ENCODE results near the gene BTN2A1.
A peak's percentile ranks its signal among the peaks of the same experiment; 100 is the strongest.

The BTN2A1 gene

GRCh38 chr6:26473758-26474438, 16.1 kb downstream of the BTN2A1 start:
- peaks cover 18% of the 10 kb centered on the region for H3K9me3 Mint-ChIP-seq
- peaks cover 2% of the 10 kb centered on the region for H3K27me3 Mint-ChIP-seq (ENCODE audit: low read depth, poor library complexity)
- peak overlapping the region; percentile 74 for H3K27ac Mint-ChIP-seq
- H3K4me1 Mint-ChIP-seq: peaks cover 43% of the 10 kb centered on the region
- H3K4me3 Mint-ChIP-seq: peak overlapping the region; percentile 72
- peaks cover 46% of the 10 kb centered on the region for H3K36me3 Mint-ChIP-seq (ENCODE audit: low read depth)
- no peak for TF ChIP-seq CTCF (IDR thresholded peaks at IDR 0.05)
- peak; percentile 64 for DNase-seq

- no peak for TF ChIP-seq CTCF (IDR thresholded peaks at IDR 0.05)
- peaks cover 18% of the 10 kb centered on the region for H3K9me3 Mint-ChIP-seq
- H3K4me3 Mint-ChIP-seq: peak overlapping the region; percentile 72
- peak overlapping the region; percentile 74 for H3K27ac Mint-ChIP-seq
- H3K27me3 Mint-ChIP-seq (ENCODE audit: low read depth, poor library complexity): peaks cover 2% of the 10 kb centered on the region
- peaks cover 41% of the 10 kb centered on the region for H3K36me3 Mint-ChIP-seq (ENCODE audit: low read depth)
- peaks cover 43% of the 10 kb centered on the region for H3K4me1 Mint-ChIP-seq
- DNase-seq: no peak
These were observed 16.7 kb downstream of the BTN2A1 start for GRCh38 chr6:26474439-26474881.

- H3K27ac Mint-ChIP-seq: no peak overlapping the region
These were observed 18.3 kb downstream of the BTN2A1 start for GRCh38 chr6:26475823-26476729.

GRCh38 chr6:26476896-26477295, 19.1 kb downstream of the BTN2A1 start:
- Mint-ChIP-seq H3K4me1 (peaks cover 43% of the 10 kb centered on the region), H3K36me3 (ENCODE audit: low read depth) (peaks cover 18% of the 10 kb centered on the region), H3K27ac (no peak overlapping the region), H3K4me3 (no peak overlapping the region), H3K27me3 (ENCODE audit: low read depth, poor library complexity) (peaks cover 10% of the 10 kb centered on the region), H3K9me3 (peaks cover 26% of the 10 kb centered on the region)
- DNase-seq: no peak
- TF ChIP-seq CTCF (IDR thresholded peaks at IDR 0.05): no peak

More at GRCh38 chr6:26475823-26476729, 18.3 kb downstream of the BTN2A1 start:
- peaks cover 43% of the 10 kb centered on the region for H3K4me1 Mint-ChIP-seq
- H3K27me3 Mint-ChIP-seq (ENCODE audit: low read depth, poor library complexity): peaks cover 8% of the 10 kb centered on the region
- no peak for TF ChIP-seq CTCF (IDR thresholded peaks at IDR 0.05)
- peaks cover 28% of the 10 kb centered on the region for H3K9me3 Mint-ChIP-seq
- H3K4me3 Mint-ChIP-seq: no peak overlapping the region
- DNase-seq: no peak
- H3K36me3 Mint-ChIP-seq (ENCODE audit: low read depth): peaks cover 26% of the 10 kb centered on the region

GRCh38 chr6:26477426-26477825, 19.7 kb downstream of the BTN2A1 start:
- DNase-seq: no peak
- Mint-ChIP-seq H3K36me3 (ENCODE audit: low read depth) (peaks cover 13% of the 10 kb centered on the region), H3K4me3 (no peak overlapping the region), H3K27me3 (ENCODE audit: low read depth, poor library complexity) (peaks cover 10% of the 10 kb centered on the region), H3K4me1 (peaks cover 43% of the 10 kb centered on the region), H3K27ac (no peak overlapping the region), H3K9me3 (peaks cover 23% of the 10 kb centered on the region)
- no peak for TF ChIP-seq CTCF (IDR thresholded peaks at IDR 0.05)
